ENCODE data around the gene TCEA2.

DNA sequence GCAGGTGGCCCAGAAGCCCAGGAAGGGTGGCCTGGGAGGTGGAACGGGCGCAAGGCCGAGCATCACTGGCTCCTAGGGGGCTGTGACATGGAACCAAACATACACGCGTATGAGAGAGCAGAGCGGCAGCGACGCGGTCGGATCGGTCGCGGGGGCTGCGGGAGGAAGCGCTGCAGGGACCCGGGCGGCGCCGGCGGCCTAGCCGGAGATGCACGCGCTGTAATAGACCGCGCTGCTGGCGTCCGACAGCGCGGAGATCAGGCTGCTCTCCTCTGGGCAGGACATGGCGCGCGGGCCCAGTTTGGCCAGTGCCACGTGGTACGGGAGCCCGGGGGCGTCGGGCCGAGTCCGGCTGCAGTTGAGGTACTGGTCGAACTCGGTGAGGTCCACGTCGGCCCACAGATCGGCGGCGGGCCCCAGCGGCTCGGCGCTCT, 15.0 kb upstream of the TCEA2 start:
- TF ChIP-seq GATA2 (IDR thresholded peaks at IDR 0.05; ENCODE audit: low read depth, low read length) (no peak), GATA3 (IDR thresholded peaks at IDR 0.05; ENCODE audit: low read depth, low read length) (no peak)
